OCI-M2 (cell line): Measurements from ENCODE around the gene ZMYM3.

Experiments used
- DNase-seq: peaks from one replicate; lab custom pipeline; 2025; ENCODE audit not compliant: unreplicated experiment; lab: John Stamatoyannopoulos, UW

ZMYM3 gene

GRCh38 chrX:71214604-71215337, 39.2 kb downstream of the ZMYM3 start:
- DNase-seq = no peak

GRCh38 chrX:71214152-71214551, 39.8 kb downstream of the ZMYM3 start:
- no peak for DNase-seq

GRCh38 chrX:71212536-71212935, 41.4 kb downstream of the ZMYM3 start:
- DNase-seq = no peak

GRCh38 chrX:71210816-71211215, 43.1 kb downstream of the ZMYM3 start:
- DNase-seq = no peak

- DNase-seq = no peak
These were observed 54.5 kb downstream of the ZMYM3 start for GRCh38 chrX:71199252-71200008.

- no peak for DNase-seq
These were observed 55.9 kb downstream of the ZMYM3 start for GRCh38 chrX:71198066-71198465.

- no peak for DNase-seq
These were observed 57.8 kb downstream of the ZMYM3 start for GRCh38 chrX:71195964-71196649.

GRCh38 chrX:71191248-71191647, 62.7 kb downstream of the ZMYM3 start:
- no peak for DNase-seq
